ENCODE measurements around the gene MUL1. TPM values are rescaled to one million over a fixed set of nuclear protein-coding genes. Genes with fewer than 3 reads are reported as not detected.

Gene MUL1
- total RNA-seq, 1 donor from 2014 or later: 41.0 TPM

GRCh38 chr1:20466273-20466672 is 41.7 kb downstream of the MUL1 start:
- DNase-seq: no peak

- no peak for DNase-seq
These were observed 42.8 kb downstream of the MUL1 start for GRCh38 chr1:20465187-20465586.

GRCh38 chr1:20463502-20463901 is 44.4 kb downstream of the MUL1 start:
- no peak for DNase-seq

GRCh38 chr1:20462397-20462796 is 45.6 kb downstream of the MUL1 start:
- no peak for DNase-seq

GRCh38 chr1:20458717-20459116 is 49.2 kb downstream of the MUL1 start:
- no peak for DNase-seq

- DNase-seq: no peak
These were observed 53.9 kb downstream of the MUL1 start for GRCh38 chr1:20454004-20454403.

GRCh38 chr1:20449735-20450311 is 58.1 kb downstream of the MUL1 start:
- DNase-seq: no peak

Other genes with a start within 250 kb of the MUL1 start
- gene VWA5B1, start 217.3 kb downstream of the MUL1 start, total RNA-seq: not detected in 2 replicates
- 3.7 and 7.8 TPM in 2 replicates for gene CAMK2N1, start 21.9 kb downstream of the MUL1 start, total RNA-seq
- not detected in 2 replicates for gene FAM43B, start 44.4 kb upstream of the MUL1 start, total RNA-seq
- 2.4 and 2.6 TPM in 2 replicates for gene CDA, start 80.9 kb upstream of the MUL1 start, total RNA-seq
- gene PINK1, start 125.3 kb upstream of the MUL1 start, total RNA-seq: 67.1 and 106 TPM in 2 replicates
- 314 and 417 TPM in 2 replicates for gene DDOST, start 153.2 kb upstream of the MUL1 start, total RNA-seq
- 32.3 and 39.5 TPM in 2 replicates for gene KIF17, start 209.9 kb upstream of the MUL1 start, total RNA-seq
- gene SH2D5, start 224.6 kb upstream of the MUL1 start, total RNA-seq: under 0.01 and 0.42 TPM in 2 replicates

Data from dermis blood vessel endothelial cell (primary cell).